MV-4-11 (cell line): ENCODE measurements around the gene SAMD4B.
"Not testable (repeated sequence)": the region's sequence is repeated elsewhere in the genome, so short reads cannot be mapped to it uniquely, and the experiment has no call there.

ENCODE experiments used
- DNase-seq: peaks from one replicate; lab custom pipeline; 2025; lab: John Stamatoyannopoulos, UW

SAMD4B gene

DNA sequence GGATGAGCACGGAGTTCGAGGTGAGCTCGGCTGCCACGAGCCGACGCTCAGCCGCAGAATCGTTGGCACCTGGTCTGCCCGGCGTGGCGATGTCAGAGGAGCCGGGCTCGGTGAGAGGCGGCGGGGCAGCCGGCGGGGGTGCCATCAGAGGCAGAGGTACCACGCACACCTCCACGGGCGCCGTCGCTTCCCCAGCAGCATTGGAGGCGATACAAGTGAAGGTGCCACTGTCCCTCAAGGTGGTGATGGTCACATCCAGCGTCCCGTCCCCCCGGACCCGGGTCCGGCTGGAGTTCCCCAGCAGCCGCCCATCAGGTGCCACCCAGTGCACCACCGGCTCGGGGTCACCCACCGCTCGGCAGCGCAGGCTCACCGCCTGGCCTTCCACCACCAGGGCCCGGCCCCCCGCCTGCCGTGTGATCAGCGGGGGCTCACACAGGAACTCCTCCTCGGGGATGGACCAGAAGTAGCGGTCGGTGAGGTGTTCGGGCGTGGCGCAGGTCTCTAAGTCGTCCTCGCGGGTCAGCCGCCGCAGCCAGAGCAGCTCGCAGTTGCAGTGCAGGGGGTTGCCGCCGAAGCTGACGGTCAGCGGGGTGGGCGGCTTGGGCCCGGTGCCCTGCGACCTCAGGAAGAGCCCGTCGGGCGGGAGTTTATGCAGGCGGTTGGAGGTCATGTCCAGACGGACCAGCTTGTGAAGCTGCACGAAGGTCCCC, 28.0 kb upstream of the SAMD4B start:
- no peak for DNase-seq

DNA sequence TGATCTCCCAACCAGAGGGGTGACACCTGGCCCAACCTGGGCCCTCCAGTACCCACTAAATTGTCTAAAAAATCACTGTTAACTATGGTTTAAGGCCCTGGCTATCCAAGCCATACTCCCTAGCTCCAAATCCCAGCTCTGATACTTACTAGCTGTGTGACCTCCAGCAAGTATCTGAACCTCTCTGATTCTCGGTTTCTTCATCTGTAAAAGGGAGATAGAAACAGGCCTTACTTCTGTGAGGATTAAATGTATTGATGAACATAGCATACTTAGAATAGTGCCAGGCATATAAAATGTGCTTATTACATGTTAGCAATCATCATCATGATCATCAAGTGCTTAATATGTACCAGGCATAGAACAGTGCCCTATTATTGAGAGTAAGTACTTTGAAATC, 26.3 kb upstream of the SAMD4B start:
- DNase-seq: no peak

DNA sequence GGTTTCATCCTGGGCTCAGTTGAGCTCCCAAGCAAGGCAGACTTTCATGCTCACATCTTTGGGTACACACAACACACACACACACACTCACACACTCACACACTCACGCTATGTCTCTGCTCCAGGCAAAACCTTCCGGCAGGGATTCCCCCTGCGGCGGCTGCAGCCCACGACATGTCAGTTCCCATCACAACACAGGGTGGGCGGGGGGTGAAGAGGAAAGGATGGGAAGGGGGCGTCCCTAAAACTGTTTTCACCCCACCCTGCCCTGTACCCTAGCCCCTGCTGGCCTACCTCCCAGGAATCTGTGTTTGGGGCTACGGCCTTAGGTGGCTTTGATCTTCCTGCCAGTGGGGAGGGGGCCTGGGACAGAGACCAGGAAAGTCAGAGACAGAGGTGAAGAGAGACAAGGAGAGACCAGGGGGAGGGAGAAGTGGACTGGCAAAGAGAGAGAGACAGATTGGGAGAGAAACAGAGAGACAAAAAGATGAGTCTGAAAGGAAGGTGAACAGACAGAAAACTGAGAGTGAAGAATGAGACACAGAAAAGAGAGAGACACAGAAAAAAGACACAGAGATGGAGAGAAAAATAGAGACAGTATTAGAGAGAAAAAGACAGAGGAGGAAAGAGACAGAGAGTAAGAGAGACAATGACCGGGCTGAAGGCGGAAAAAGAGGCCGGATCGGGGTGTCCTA, 25.4 kb upstream of the SAMD4B start:
- no peak for DNase-seq

DNA sequence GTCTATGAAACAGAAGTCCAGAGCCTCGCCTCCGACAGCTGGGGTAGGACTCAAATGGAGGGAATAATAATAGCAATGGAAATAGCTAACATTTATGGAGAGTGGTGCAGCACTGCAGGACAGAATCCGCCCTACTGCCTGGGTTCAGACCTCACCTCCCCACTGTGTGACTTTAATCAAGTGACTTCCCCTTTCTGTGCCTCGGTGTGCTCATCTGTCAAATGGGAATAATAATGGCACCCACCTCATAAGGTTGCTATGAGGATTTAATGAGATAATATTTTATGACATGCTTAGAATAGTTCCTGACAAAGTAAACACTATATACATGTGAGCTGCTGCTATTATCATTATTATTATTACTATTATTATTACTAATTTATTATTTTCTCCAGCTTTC, 24.7 kb upstream of the SAMD4B start:
- no peak for DNase-seq

GRCh38 chr19:39318071-39318470, 24.1 kb upstream of the SAMD4B start:
- DNase-seq: no peak

DNA sequence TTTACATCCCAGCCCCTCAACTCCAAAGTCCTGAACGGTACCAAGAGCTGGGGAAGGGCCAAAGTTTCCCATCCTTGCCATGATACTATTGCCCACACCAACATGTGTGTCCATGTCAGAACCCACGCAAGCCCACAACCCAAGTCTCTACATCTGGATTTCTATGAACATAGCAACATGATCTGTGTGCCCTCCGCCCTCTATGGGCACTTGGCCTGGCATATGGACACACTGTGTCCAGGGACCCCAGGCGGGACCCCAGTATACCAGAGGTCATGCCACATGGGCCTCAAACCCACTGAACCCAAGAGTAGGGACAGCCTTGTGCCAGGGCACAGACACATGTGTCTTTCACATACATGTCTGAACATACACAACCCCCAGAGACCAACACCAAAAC, 23.5 kb upstream of the SAMD4B start:
- DNase-seq: no peak

- no peak for DNase-seq
These were observed 22.9 kb upstream of the SAMD4B start for GRCh38 chr19:39319098-39319891.

DNA sequence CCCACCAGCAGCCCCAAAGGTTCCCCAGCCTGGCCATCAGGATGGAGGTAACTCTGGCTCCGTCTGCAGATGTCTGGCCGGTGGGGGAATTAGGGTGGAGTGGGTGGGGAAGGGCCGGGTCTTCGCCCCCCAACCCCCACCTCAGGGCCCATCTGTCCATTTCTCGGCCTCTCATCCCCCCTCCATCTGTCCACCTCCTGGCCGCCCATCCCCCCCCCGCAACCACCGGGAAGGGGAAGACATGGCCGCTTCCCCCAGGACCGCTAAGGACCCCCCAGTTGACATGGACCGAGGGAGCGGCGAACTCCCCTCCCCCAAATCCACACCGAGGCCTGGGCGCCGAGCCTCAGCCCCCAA, 22.4 kb upstream of the SAMD4B start:
- no peak for DNase-seq

DNA sequence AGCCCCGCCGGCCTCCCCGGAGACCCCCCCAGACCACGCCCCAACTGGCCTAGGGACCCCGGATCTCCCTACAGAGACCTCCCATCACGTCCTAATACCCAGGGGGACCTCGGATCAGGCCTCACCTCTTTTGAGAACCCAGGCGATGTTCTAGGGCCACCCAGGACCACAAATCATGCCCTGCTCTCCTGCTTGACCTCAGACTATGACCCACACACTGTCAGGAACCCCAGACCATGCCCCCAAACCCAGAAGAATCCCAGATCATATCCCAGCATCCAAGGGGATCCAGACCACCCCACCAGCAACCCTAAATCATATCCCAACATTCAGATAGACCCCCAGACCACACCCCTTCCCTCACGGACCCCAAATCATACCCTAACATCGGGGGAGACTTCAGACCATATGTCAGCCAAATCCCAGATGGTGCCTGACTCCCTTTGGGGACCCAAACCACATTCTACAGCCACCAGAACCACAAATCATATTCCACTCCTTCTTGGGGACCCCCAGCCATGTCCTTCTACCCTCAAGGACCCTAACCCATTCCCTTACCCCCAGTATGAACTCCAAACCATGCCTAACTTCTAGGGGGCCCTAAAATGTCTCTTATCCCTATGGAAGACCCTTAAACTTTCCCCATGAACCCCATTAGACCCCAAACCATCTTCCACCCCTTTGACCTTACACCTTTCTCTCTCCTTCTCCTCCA, 20.9 kb upstream of the SAMD4B start:
- no peak for DNase-seq

- no peak for DNase-seq
These were observed 20.4 kb upstream of the SAMD4B start for GRCh38 chr19:39321832-39322176.

- DNase-seq: no peak
These were observed 17.9 kb upstream of the SAMD4B start for GRCh38 chr19:39324242-39324842.

DNA sequence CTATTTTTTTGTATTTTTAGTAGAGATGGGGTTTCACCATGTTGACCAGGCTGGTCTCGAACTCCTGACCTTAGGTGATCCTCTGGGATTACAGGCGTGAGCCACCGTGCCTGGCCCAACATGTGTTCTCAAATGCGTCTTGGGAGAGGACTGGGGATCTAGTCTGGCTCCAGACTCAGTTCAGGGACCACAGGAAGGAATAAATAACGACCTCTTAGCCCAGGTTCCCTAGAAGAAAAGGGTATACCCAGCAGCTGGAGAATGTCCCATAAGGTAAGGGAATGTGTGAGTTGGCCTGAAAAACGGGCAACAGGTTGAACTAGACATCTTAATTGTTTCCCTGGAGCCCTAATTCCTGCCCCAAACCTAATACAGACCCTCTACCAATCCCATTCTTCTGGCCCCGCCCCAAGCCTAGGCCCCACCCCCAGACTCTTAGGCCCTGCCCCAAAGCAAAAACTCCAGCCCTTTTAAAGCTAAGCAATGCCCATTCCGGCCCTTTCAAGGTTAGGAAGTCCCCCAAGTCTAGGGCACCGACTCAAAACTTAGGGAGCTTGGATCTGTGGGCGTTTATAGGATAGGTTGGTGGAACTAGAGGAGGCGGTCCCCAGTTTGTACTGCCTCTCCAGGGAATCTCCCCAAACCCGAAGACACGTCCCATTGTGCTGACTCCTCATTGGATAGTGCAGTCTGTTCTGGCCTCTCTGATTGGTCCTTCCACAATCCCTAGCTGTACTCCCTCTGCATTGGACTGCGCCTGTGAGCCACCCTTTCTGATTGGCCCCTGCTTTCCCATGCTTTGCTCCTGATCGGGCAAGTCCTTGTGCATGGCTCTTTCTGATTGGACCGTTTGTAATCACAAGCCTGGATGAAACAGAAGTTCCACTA, 16.2 kb upstream of the SAMD4B start:
- DNase-seq: peak; percentile 22

- DNase-seq: no peak
These were observed 14.7 kb upstream of the SAMD4B start for GRCh38 chr19:39327363-39328045.

DNA sequence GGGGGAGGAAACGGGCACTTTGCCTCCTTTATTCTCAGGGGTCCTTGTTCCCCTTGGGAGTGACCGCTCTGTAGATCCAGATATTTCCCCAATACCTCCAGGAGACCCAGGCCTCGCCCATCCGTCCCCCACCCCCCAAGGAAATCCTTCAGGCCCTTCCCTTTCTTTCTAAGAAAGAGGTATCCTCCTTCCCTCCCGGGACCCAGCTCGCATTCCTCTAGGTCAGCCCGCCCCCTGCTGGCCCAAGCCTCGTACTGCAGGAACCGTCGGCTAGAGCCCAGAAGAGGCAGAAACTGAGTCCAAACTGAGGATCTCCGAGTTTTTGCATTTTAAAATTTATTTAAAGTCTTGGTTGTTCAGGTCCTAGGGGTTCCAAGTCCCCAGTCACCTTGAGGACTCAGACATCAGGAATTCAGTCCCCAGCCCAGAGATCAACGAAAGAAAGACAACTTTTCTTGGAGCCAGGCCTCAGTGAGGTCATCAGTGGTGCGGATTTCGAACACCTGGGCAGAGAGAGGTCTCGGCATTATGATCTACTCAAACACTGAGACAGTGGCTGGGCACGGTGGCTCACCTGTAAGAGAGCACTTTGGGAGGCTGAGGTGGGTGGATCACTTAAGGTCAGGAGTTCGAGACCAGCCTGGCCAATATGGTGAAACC, 14.0 kb upstream of the SAMD4B start:
- DNase-seq: peak; percentile 54

GRCh38 chr19:39329948-39330347, 12.3 kb upstream of the SAMD4B start:
- DNase-seq: no peak

GRCh38 chr19:39332293-39332692, 9.9 kb upstream of the SAMD4B start:
- no peak for DNase-seq

- not testable (repeated sequence) for DNase-seq
These were observed 9.5 kb upstream of the SAMD4B start for GRCh38 chr19:39332738-39333137.

DNA sequence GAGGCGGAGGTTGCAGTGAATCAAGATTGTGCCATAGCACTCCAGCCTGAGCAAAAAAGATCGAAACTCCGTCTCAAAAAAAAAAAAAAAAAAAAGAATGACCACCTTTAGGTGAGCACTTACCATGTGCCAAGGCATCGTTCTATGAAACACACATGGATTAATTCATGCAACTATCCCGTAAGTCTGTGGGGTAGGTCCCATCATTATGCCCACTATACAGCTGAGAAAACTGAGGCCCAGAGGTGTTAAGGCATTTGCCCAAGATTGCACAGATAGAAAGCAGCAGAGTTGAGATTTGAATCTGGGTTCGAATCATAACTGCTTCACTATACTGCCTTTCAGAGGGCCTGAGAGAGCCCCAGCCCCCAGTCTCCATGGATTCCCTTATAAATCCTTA, 8.7 kb upstream of the SAMD4B start:
- no peak for DNase-seq

GRCh38 chr19:39334444-39334976, 7.7 kb upstream of the SAMD4B start:
- DNase-seq: no peak

DNA sequence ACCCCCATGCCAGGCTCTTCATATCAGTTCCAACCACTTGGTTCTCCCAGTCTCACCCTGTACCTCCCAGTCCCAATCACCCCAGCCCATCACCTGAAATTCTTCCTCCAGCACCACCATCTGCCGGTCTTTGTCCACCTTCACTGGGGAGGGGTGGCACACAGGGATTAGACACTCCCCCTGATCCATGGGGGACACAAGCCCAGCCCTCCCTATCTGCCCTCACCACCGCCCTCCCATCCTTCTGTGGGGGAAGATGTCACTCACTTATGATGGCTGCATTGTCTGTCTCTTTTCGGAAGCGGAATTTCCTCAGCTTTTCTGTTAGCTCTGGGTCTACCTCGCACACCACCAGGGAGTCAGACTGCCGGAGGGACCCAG, 7.1 kb upstream of the SAMD4B start:
- DNase-seq: peak; percentile 41
